ENCODE results near the gene ATXN1. TPM values are rescaled to one million over a fixed set of nuclear protein-coding genes. Genes with fewer than 3 reads are reported as not detected.

ATXN1 gene
- total and polyA plus RNA-seq, 2 of the 13 experiments (the other 11 are each of a cell fraction or from before 2014, with no cell fraction given), result 20.7 to 39.5 TPM

DNA sequence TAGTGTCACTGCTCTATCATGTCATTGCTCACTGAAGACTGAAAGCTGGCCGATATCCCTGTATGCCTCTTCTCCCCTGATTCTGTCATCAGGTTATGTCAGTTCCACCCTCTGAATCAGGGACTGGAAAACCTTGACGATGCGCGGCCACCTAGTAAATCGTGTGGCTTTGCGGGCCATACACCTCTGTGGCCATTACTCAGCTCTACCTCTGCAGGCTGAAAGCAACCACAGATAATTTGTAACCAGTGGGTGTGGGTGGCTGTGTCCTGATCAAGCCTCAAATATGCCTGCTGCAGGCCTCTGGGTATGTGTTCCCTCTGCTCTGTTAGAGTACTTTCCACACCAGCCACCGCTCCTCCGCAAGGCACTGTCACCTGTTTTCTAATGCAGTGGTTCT, 417.7 kb downstream of the ATXN1 start:
- Histone ChIP-seq H3K4me3 (replicated peaks in 1 of 3; ENCODE audit: insufficient read depth in 1 of 3, low read depth in 2 of 3, low read length in 3 of 3) (no peak overlapping the region), H3K9ac (ENCODE audit: insufficient read depth, low read depth, low read length) (no peak overlapping the region), H3K36me3 (replicated peaks in 1 of 2; ENCODE audit: control insufficient read depth in 1 of 2, insufficient read depth in 2 of 2, low read length in 2 of 2) (no peaks in the 10 kb centered on the region; a peak in 1 of 5 replicates), H2AFZ (ENCODE audit: low read length) (no peak overlapping the region), H3K27ac (ENCODE audit: extremely low read length, insufficient read depth, low read length) (no peak overlapping the region), H4K20me1 (ENCODE audit: insufficient read depth, low read length) (peaks cover 3% of the 10 kb centered on the region; the same call in 1 of the 2 replicates), H3K79me2 (ENCODE audit: insufficient read depth, low read length) (no peaks in the 10 kb centered on the region), H3K4me1 (ENCODE audit: insufficient read depth, low read length) (peaks cover 14% of the 10 kb centered on the region), H3K4me2 (ENCODE audit: low read depth, low read length) (no peak overlapping the region), H3K9me3 (ENCODE audit: low read length) (no peaks in the 10 kb centered on the region), H3K27me3 (ENCODE audit: control insufficient read depth in 1 of 2, insufficient read depth in 2 of 2, low read length in 2 of 2) (no peaks in the 10 kb centered on the region)
- ChIA-PET CTCF (ENCODE audit: low intra/inter-chr PET ratio, low total read pairs) (no interaction called here), POLR2A (no interaction called here)
- FAIRE-seq (no peak), ATAC-seq (no peak), DNase-seq (ENCODE audit: low spot score) (no peak)
- intact Hi-C loops (cut with micrococcal nuclease; ENCODE audit: unreplicated experiment) (no loop called here), in situ Hi-C loops (cut with HindIII; ENCODE audit: extremely low pct_ligation_motif_present, low pct_unique_long_range_greater_than_20kb) (loop anchor here (25.0 kb wide), 1 partner anchor 619 kb away; no protein-coding TSS in a partner anchor)
- 98% methylated on average over 8 of the region's 8 CpGs for WGBS (ENCODE audit: low lambda C conversion rate)
- BruUV-seq (replicated peaks), result no TSS peak
- TF ChIP-seq, protein P1, sequence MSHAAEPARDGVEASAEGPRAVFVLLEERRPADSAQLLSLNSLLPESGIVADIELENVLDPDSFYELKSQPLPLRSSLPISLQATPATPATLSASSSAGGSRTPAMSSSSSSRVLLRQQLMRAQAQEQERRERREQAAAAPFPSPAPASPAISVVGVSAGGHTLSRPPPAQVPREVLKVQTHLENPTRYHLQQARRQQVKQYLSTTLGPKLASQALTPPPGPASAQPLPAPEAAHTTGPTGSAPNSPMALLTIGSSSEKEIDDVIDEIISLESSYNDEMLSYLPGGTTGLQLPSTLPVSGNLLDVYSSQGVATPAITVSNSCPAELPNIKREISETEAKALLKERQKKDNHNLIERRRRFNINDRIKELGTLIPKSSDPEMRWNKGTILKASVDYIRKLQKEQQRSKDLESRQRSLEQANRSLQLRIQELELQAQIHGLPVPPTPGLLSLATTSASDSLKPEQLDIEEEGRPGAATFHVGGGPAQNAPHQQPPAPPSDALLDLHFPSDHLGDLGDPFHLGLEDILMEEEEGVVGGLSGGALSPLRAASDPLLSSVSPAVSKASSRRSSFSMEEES (CRISPR knock-in tag; IDR thresholded peaks at IDR 0.05), result no peak
- no peak for TF ChIP-seq CENPX (CRISPR knock-in tag; IDR thresholded peaks at IDR 0.05)
- TF ChIP-seq KDM1A (CRISPR knock-in tag; IDR thresholded peaks at IDR 0.05), result no peak
- TF ChIP-seq, protein P2, sequence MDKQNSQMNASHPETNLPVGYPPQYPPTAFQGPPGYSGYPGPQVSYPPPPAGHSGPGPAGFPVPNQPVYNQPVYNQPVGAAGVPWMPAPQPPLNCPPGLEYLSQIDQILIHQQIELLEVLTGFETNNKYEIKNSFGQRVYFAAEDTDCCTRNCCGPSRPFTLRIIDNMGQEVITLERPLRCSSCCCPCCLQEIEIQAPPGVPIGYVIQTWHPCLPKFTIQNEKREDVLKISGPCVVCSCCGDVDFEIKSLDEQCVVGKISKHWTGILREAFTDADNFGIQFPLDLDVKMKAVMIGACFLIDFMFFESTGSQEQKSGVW (CRISPR knock-in tag; IDR thresholded peaks at IDR 0.05; ENCODE audit: borderline replicate concordance), result no peak
- TF ChIP-seq SUZ12 (IDR thresholded peaks at IDR 0.05; ENCODE audit: low read depth, low read length), result no peak
- TF ChIP-seq KDM2A (CRISPR knock-in tag; IDR thresholded peaks at IDR 0.05; ENCODE audit: borderline replicate concordance, low read depth), result no peak
- TF ChIP-seq CEBPB (IDR thresholded peaks at IDR 0.05; ENCODE audit: borderline replicate concordance, low read depth, low read length), result no peak
- no peak for TF ChIP-seq ZNF264 (CRISPR knock-in tag; IDR thresholded peaks at IDR 0.05)
- TF ChIP-seq NFIC (IDR thresholded peaks at IDR 0.05; ENCODE audit: low read length), result no peak
- TF ChIP-seq TARDBP (CRISPR knock-in tag; IDR thresholded peaks at IDR 0.05), result no peak
- no peak for TF ChIP-seq SRSF1 (optimal IDR thresholded peaks at IDR 0.05; ENCODE audit: low read depth, low read length)
- TF ChIP-seq, protein P3, sequence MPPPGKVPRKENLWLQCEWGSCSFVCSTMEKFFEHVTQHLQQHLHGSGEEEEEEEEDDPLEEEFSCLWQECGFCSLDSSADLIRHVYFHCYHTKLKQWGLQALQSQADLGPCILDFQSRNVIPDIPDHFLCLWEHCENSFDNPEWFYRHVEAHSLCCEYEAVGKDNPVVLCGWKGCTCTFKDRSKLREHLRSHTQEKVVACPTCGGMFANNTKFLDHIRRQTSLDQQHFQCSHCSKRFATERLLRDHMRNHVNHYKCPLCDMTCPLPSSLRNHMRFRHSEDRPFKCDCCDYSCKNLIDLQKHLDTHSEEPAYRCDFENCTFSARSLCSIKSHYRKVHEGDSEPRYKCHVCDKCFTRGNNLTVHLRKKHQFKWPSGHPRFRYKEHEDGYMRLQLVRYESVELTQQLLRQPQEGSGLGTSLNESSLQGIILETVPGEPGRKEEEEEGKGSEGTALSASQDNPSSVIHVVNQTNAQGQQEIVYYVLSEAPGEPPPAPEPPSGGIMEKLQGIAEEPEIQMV (CRISPR knock-in tag; IDR thresholded peaks at IDR 0.05; ENCODE audit: low read depth), result no peak
- TF ChIP-seq KDM4B (CRISPR knock-in tag; IDR thresholded peaks at IDR 0.05), result no peak
- TF ChIP-seq, protein P4, sequence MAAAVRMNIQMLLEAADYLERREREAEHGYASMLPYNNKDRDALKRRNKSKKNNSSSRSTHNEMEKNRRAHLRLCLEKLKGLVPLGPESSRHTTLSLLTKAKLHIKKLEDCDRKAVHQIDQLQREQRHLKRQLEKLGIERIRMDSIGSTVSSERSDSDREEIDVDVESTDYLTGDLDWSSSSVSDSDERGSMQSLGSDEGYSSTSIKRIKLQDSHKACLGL (CRISPR knock-in tag; IDR thresholded peaks at IDR 0.05), result no peak
- TF ChIP-seq SALL1 (CRISPR knock-in tag; IDR thresholded peaks at IDR 0.05), result no peak
- no peak for TF ChIP-seq ZMYM3 (CRISPR knock-in tag; IDR thresholded peaks at IDR 0.05)
- TF ChIP-seq, protein P5, sequence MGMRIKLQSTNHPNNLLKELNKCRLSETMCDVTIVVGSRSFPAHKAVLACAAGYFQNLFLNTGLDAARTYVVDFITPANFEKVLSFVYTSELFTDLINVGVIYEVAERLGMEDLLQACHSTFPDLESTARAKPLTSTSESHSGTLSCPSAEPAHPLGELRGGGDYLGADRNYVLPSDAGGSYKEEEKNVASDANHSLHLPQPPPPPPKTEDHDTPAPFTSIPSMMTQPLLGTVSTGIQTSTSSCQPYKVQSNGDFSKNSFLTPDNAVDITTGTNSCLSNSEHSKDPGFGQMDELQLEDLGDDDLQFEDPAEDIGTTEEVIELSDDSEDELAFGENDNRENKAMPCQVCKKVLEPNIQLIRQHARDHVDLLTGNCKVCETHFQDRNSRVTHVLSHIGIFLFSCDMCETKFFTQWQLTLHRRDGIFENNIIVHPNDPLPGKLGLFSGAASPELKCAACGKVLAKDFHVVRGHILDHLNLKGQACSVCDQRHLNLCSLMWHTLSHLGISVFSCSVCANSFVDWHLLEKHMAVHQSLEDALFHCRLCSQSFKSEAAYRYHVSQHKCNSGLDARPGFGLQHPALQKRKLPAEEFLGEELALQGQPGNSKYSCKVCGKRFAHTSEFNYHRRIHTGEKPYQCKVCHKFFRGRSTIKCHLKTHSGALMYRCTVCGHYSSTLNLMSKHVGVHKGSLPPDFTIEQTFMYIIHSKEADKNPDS (CRISPR knock-in tag; IDR thresholded peaks at IDR 0.05), result no peak
- TF ChIP-seq ATM (IDR thresholded peaks at IDR 0.05; ENCODE audit: borderline replicate concordance), result no peak
- TF ChIP-seq, protein P6, sequence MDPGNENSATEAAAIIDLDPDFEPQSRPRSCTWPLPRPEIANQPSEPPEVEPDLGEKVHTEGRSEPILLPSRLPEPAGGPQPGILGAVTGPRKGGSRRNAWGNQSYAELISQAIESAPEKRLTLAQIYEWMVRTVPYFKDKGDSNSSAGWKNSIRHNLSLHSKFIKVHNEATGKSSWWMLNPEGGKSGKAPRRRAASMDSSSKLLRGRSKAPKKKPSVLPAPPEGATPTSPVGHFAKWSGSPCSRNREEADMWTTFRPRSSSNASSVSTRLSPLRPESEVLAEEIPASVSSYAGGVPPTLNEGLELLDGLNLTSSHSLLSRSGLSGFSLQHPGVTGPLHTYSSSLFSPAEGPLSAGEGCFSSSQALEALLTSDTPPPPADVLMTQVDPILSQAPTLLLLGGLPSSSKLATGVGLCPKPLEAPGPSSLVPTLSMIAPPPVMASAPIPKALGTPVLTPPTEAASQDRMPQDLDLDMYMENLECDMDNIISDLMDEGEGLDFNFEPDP (CRISPR knock-in tag; conservative IDR thresholded peaks at IDR 0.05), result no peak
